ENCODE measurements around the gene MMP25. TPM values are rescaled to one million over a fixed set of nuclear protein-coding genes. Genes with fewer than 3 reads are reported as not detected.
A peak's percentile ranks its signal among the peaks of the same experiment; 100 is the strongest.

Gene MMP25
- total RNA-seq, 2 experiments from 2014 or later: 112 to 117 TPM

GRCh38 chr16:3026609-3027488 is 19.5 kb upstream of the MMP25 start:
- CTCF ChIA-PET: interaction anchor here (0.7 to 10.4 kb wide), 15 partner anchors 11 to 144 kb away, joined by 3 to 209 read pairs (median 6); partner anchors contain the start of genes BICDL2 and ZNF213
- DNase-seq: no peak
- Mint-ChIP-seq H3K27me3 (peaks cover 18% of the 10 kb centered on the region), H3K4me3 (no peak overlapping the region), H3K4me1 (peaks cover 58% of the 10 kb centered on the region), H3K36me3 (ENCODE audit: low read depth) (peaks cover 22% of the 10 kb centered on the region), H3K27ac (no peak overlapping the region), H3K9me3 (no peaks in the 10 kb centered on the region)
- POLR2A ChIA-PET: interaction anchor here (1.1 to 9.3 kb wide), 9 partner anchors 17 to 123 kb away, joined by 4 to 72 read pairs (median 5); partner anchors contain the start of genes MMP25 and PAQR4

- POLR2A ChIA-PET: interaction anchor here (1.1 to 9.3 kb wide), 14 partner anchors 16 to 131 kb away, joined by 3 to 72 read pairs (median 7); partner anchors contain the start of genes IL32, MMP25 and PAQR4
- no peak overlapping the region for H3K4me3 Mint-ChIP-seq
Measured at GRCh38 chr16:3027489-3027795, 18.9 kb upstream of the MMP25 start.

DNA sequence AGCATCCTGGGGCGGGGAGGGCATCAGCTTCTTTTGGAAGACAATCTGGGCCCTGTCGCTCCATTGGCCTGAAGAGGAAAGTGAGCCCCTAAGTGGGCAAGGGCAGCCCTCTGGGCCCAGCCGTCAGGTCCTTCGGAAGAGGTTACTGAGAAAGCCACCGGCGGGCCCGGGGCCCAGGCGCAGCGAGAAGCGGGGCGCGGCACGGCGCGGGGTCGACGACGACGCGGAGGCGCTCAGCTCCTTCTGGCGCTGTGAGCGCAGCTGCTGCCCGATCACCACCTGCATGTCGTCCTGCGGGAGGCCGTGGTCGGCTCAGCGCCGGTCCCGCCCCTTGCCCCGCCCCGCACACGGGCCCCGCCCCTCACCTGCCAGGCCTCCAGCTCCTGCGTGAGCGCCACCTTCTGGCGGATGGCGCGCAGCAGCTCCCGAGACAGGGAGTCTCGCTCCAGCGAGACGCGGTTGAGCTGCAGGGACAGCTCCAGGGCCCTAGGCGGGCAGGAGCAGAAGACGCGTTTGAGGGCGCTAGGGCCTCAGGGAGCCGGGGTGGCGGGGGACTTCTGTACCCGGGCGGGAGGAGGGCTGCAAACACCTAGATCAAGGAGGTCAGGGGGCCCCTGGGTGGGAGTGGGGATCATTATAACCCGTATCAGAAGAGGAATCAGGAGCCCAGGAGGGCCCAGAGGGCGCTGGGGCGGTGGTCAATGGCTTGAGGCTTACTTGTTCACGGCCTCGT is 18.2 kb upstream of the MMP25 start:
- ChIA-PET POLR2A (interaction anchor here (0.7 to 9.3 kb wide), 18 partner anchors 16 to 130 kb away, joined by 3 to 72 read pairs (median 6); partner anchors contain the start of genes IL32, MMP25, PAQR4 and PKMYT1), CTCF (interaction anchor here (0.9 to 10.4 kb wide), 29 partner anchors 7 to 160 kb away, joined by 3 to 209 read pairs (median 5); partner anchors contain the start of genes BICDL2, CLDN6, HCFC1R1 and MMP25)
- DNase-seq: peak; percentile 90
- H3K36me3 Mint-ChIP-seq (ENCODE audit: low read depth): peaks cover 16% of the 10 kb centered on the region
- peaks cover 51% of the 10 kb centered on the region for H3K4me1 Mint-ChIP-seq
- peaks cover 31% of the 10 kb centered on the region for H3K27me3 Mint-ChIP-seq
- H3K9me3 Mint-ChIP-seq: no peaks in the 10 kb centered on the region
- H3K4me3 Mint-ChIP-seq: peak overlapping the region; percentile 66
- no peak overlapping the region for H3K27ac Mint-ChIP-seq

More at GRCh38 chr16:3027489-3027795, 18.9 kb upstream of the MMP25 start:
- no peaks in the 10 kb centered on the region for H3K9me3 Mint-ChIP-seq
- H3K4me1 Mint-ChIP-seq: peaks cover 54% of the 10 kb centered on the region
- peaks cover 24% of the 10 kb centered on the region for H3K27me3 Mint-ChIP-seq
- CTCF ChIA-PET: interaction anchor here (0.7 to 10.4 kb wide), 20 partner anchors 6 to 143 kb away, joined by 3 to 209 read pairs (median 6); partner anchors contain the start of genes BICDL2, CLDN6, HCFC1R1 and THOC6
- H3K27ac Mint-ChIP-seq: no peak overlapping the region
- H3K36me3 Mint-ChIP-seq (ENCODE audit: low read depth): peaks cover 20% of the 10 kb centered on the region
- DNase-seq: no peak

DNA sequence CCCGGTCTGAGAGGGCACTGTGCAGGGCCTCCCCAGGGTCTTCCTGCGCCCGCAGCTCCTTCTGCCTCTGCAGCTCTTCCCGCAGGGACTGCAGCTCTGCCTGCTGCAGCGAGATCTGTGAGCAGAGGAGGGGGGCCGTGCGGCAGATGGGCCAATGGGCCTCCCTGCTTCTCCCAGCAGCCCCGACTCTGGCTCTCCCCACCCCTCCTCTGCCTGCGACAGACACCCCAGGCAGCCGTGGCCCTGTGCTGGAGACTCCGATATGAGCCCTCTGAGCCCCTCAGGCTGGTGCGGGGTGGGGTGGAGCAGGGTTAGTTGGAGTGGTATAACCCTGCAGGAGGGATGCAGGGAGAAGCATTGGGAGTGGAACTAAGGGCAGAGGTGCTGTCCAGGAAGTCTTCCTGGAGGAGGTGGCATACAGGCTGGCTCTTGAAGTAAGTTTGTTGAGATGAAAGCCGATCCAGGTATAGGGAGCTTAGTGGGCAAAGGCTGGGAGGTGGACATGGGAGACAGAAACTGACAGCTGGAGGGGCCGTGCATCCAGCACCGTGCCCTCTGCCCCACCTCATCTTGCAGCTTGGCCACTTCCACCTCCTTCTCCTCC is 17.5 kb upstream of the MMP25 start:
- ChIA-PET POLR2A (interaction anchor here (0.7 to 9.3 kb wide), 20 partner anchors 8 to 130 kb away, joined by 3 to 72 read pairs (median 6); partner anchors contain the start of genes IL32, MMP25, PAQR4 and PKMYT1), CTCF (interaction anchor here (0.7 to 10.4 kb wide), 27 partner anchors 8 to 159 kb away, joined by 3 to 209 read pairs (median 6); partner anchors contain the start of genes BICDL2, CLDN6, HCFC1R1 and IL32)
- H3K27ac Mint-ChIP-seq: no peak overlapping the region
- H3K9me3 Mint-ChIP-seq: no peaks in the 10 kb centered on the region
- no peak for DNase-seq
- H3K27me3 Mint-ChIP-seq: peaks cover 38% of the 10 kb centered on the region
- peaks cover 47% of the 10 kb centered on the region for H3K4me1 Mint-ChIP-seq
- H3K4me3 Mint-ChIP-seq: peak overlapping the region; percentile 69
- peaks cover 16% of the 10 kb centered on the region for H3K36me3 Mint-ChIP-seq (ENCODE audit: low read depth)

DNA sequence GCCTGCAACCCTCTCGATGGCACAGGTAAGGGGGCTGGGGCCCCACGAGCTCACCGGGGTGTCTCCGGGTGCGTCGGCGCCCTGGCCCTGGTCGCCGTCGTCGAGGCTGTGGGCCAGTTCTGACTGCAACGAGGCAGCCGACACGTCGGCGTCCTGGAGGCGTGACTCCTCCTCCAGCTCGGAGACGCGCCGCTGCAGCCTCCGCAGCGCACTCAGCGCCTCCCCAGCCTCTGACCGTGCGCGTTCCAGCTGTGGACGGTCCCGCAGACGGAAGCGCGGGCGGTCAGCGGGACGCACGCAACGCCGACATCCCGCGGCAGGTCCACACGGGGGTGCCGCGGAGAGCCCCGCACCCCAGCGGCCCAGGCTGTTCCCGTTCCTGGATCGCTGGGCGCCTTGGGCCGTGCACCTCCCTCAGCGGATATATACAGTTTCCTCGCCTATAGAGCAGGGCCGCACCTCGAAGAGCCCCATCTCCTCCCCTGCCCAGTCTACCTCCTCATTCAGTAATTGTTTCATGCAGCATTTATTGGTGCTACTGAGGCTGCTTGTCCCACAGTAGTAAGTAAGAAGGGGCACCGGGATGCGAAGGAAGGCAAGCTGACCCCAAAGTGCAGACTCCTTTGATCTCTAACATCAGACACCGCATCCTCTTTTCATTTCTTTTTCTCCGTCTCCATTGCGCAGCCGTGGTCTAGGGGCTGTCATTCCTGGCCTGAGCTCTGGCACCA is 16.7 kb upstream of the MMP25 start:
- peaks cover 14% of the 10 kb centered on the region for H3K36me3 Mint-ChIP-seq (ENCODE audit: low read depth)
- peak overlapping the region; percentile 69 for H3K4me3 Mint-ChIP-seq
- POLR2A ChIA-PET: interaction anchor here (0.7 to 9.3 kb wide), 14 partner anchors 9 to 129 kb away, joined by 3 to 72 read pairs (median 10); partner anchors contain the start of genes IL32, MMP25, PKMYT1 and TNFRSF12A
- peaks cover 41% of the 10 kb centered on the region for H3K27me3 Mint-ChIP-seq
- peaks cover 46% of the 10 kb centered on the region for H3K4me1 Mint-ChIP-seq
- no peaks in the 10 kb centered on the region for H3K9me3 Mint-ChIP-seq
- CTCF ChIA-PET: interaction anchor here (1.0 to 10.4 kb wide), 12 partner anchors 9 to 119 kb away, joined by 3 to 209 read pairs (median 24); partner anchors contain the start of genes CLDN6, HCFC1R1, IL32 and THOC6
- H3K27ac Mint-ChIP-seq: peak overlapping the region; percentile 67
- DNase-seq: peak; percentile 75

GRCh38 chr16:3030222-3031212 is 15.8 kb upstream of the MMP25 start:
- Mint-ChIP-seq H3K9me3 (no peaks in the 10 kb centered on the region), H3K36me3 (ENCODE audit: low read depth) (peaks cover 14% of the 10 kb centered on the region), H3K27ac (peak overlapping the region; percentile 67), H3K4me1 (peaks cover 42% of the 10 kb centered on the region), H3K27me3 (peaks cover 49% of the 10 kb centered on the region), H3K4me3 (peak overlapping the region; percentile 69)
- ChIA-PET CTCF (interaction anchor here (1.1 to 10.4 kb wide), 15 partner anchors 9 to 1704 kb away, joined by 4 to 209 read pairs (median 15); partner anchors contain the start of genes CLDN6, DNAAF8, HCFC1R1 and THOC6), POLR2A (interaction anchor here (0.9 to 9.3 kb wide), 13 partner anchors 10 to 128 kb away, joined by 3 to 72 read pairs (median 11); partner anchors contain the start of genes MMP25, PKMYT1, TNFRSF12A and ZNF213)
- DNase-seq: no peak

- Mint-ChIP-seq H3K27me3 (peaks cover 61% of the 10 kb centered on the region), H3K4me1 (peaks cover 44% of the 10 kb centered on the region), H3K36me3 (ENCODE audit: low read depth) (no peaks in the 10 kb centered on the region), H3K4me3 (no peak overlapping the region), H3K9me3 (no peaks in the 10 kb centered on the region), H3K27ac (no peak overlapping the region)
- CTCF ChIA-PET: interaction anchor here (1.0 to 10.4 kb wide), 13 partner anchors 10 to 118 kb away, joined by 3 to 209 read pairs (median 15); partner anchors contain the start of genes CLDN6, HCFC1R1, MMP25 and PKMYT1
- POLR2A ChIA-PET: interaction anchor here (1.1 to 9.3 kb wide), 6 partner anchors 9 to 43 kb away, joined by 3 to 72 read pairs (median 4); partner anchors contain the start of genes HCFC1R1, IL32, MMP25 and THOC6
- no peak for DNase-seq
Measured at GRCh38 chr16:3032624-3033023, 13.7 kb upstream of the MMP25 start.

- Mint-ChIP-seq H3K9me3 (no peaks in the 10 kb centered on the region), H3K36me3 (ENCODE audit: low read depth) (no peaks in the 10 kb centered on the region), H3K27me3 (peaks cover 69% of the 10 kb centered on the region), H3K27ac (no peak overlapping the region), H3K4me3 (no peak overlapping the region), H3K4me1 (peaks cover 24% of the 10 kb centered on the region)
- ChIA-PET CTCF (interaction anchor here (1.2 to 10.4 kb wide), 7 partner anchors 12 to 95 kb away, joined by 3 to 209 read pairs (median 6); partner anchors contain the start of genes CLDN6, HCFC1R1, THOC6 and TNFRSF12A), POLR2A (interaction anchor here (0.8 to 9.3 kb wide), 5 partner anchors 8 to 100 kb away, joined by 3 to 72 read pairs (median 6); partner anchors contain the start of genes MMP25 and ZNF213)
- no peak for DNase-seq
Measured at GRCh38 chr16:3035289-3035971, 10.9 kb upstream of the MMP25 start.

- Mint-ChIP-seq H3K27me3 (peaks cover 68% of the 10 kb centered on the region), H3K9me3 (no peaks in the 10 kb centered on the region), H3K27ac (no peak overlapping the region), H3K36me3 (ENCODE audit: low read depth) (no peaks in the 10 kb centered on the region), H3K4me1 (peaks cover 24% of the 10 kb centered on the region), H3K4me3 (no peak overlapping the region)
- CTCF ChIA-PET: interaction anchor here (0.9 to 10.4 kb wide), 6 partner anchors 8 to 94 kb away, joined by 3 to 209 read pairs (median 12); partner anchors contain the start of gene ZNF213
- POLR2A ChIA-PET: interaction anchor here (1.3 to 9.3 kb wide), 3 partner anchors 8 to 23 kb away, joined by 6 to 72 read pairs (median 58); partner anchors contain the start of gene MMP25
- DNase-seq: no peak
Measured at GRCh38 chr16:3035972-3036725, 10.2 kb upstream of the MMP25 start.
